Prostate gland (tissue), 2 donors: Measurements from ENCODE around the gene BIRC2. TPM values are rescaled to one million over a fixed set of nuclear protein-coding genes. Genes with fewer than 3 reads are reported as not detected.

Experiments
- DNase-seq: peaks from one replicate; pipeline ENCODE4 v3.0.0-alpha.2; 2019; ENCODE audit warnings: low spot score
- H3K27ac ChIP-seq, 2 donors: fragments of 200-600 bp; sonication (generic); 2 replicates each; pipeline ENCODE4 v1.5.1; 2017 to 2019
- H3K27me3 ChIP-seq: fragments of 200-600 bp; sonication (generic); replicated peaks from 2 replicates; pipeline ENCODE4 v1.5.1; 2019; ENCODE audit not compliant: insufficient read depth
- H3K36me3 ChIP-seq, 2 donors: fragments of 200-600 bp; sonication (generic); 1 replicate in 1 of 2; 2 replicates in 1 of 2; pipeline versions ENCODE4 v1.5.1 to v1.8.1; 2017 to 2019
- H3K4me1 ChIP-seq: fragments of 200-600 bp; sonication (generic); replicated peaks from 2 replicates; pipeline ENCODE4 v1.5.1; 2019
- H3K4me3 ChIP-seq, 2 donors: fragments of 200-600 bp; sonication (generic); 2 replicates each; pipeline ENCODE4 v1.5.1; 2017 to 2019
- H3K9me3 ChIP-seq: fragments of 200-600 bp; sonication (generic); 2 replicates; pipeline ENCODE4 v1.5.1; 2017
- POLR2A ChIP-seq: fragments of 450-650 bp; IDR thresholded peaks from one replicate; pipeline ENCODE4 v1.6.1; 2016; ENCODE audit warnings: antibody characterized with exemption, mild to moderate bottlenecking
- POLR2AphosphoS5 ChIP-seq: sonication (generic); formaldehyde crosslinking; IDR thresholded peaks from one replicate; pipeline ENCODE4 v1.6.1; 2017; ENCODE audit warnings: antibody characterized with exemption
- WGBS: methylation state at CpG from one replicate; pipeline ENCODE4 v1.1.5; 2018; 5-methylcytosine and 5-hydroxymethylcytosine counted together
- intact Hi-C: fragments of 100-400 bp; cut with DNase I; formaldehyde crosslinking; loops from one replicate; pipeline ENCODE4 v1.14.2; 2022
- total RNA-seq, 2 donors: library from RNA; depleted of rRNA; stranded (reverse); fragments of >200 nt; gene quantifications; one replicate each; pipeline ENCODE4 v1.1.0, GENCODE V29; 2016
- TF ChIP-seq, protein P1 (sequence below), 4 experiments: fragments of 200-600 bp in 2 of 4; fragments of 450-650 bp in 2 of 4; sonication (generic) in 2 of 4; IDR thresholded peaks; 1 replicate in 3 of 4; 2 replicates in 1 of 4; pipeline ENCODE4 v1.5.1; 2016 to 2019; ENCODE audit warnings: antibody characterized with exemption in 4 of 4, mild to moderate bottlenecking in 2 of 4, moderate library complexity in 2 of 4

The BIRC2 gene
- total RNA-seq, 2 donors from 2014 or later, result 48.7 to 54.5 TPM

DNA sequence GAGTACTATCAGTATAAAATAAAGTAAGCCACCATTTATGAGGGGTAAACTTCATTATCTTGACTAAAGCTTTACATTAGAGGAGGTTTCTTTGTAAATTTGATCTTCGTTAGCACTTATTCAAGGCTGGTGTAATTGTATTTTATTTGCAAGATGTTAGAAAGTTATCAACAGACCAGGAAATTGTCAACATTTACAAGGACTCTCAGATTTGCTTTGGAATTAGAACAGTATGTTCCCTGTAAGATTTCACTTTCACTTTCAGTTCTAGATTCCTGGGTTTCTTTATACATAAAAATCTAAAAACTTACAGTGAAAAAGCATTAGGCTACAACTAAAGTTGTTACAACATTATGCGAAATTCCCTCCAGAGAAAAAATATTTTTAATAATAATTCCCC, 34.3 kb upstream of the BIRC2 start:
- TF ChIP-seq POLR2AphosphoS5, result peak; percentile 77
- TF ChIP-seq, protein P1, sequence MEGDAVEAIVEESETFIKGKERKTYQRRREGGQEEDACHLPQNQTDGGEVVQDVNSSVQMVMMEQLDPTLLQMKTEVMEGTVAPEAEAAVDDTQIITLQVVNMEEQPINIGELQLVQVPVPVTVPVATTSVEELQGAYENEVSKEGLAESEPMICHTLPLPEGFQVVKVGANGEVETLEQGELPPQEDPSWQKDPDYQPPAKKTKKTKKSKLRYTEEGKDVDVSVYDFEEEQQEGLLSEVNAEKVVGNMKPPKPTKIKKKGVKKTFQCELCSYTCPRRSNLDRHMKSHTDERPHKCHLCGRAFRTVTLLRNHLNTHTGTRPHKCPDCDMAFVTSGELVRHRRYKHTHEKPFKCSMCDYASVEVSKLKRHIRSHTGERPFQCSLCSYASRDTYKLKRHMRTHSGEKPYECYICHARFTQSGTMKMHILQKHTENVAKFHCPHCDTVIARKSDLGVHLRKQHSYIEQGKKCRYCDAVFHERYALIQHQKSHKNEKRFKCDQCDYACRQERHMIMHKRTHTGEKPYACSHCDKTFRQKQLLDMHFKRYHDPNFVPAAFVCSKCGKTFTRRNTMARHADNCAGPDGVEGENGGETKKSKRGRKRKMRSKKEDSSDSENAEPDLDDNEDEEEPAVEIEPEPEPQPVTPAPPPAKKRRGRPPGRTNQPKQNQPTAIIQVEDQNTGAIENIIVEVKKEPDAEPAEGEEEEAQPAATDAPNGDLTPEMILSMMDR (IDR thresholded peaks at IDR 0.05), result no peak
- intact Hi-C loops, result no loop called here
- Histone ChIP-seq H3K27ac (peak overlapping the region; percentile 70 to 75), H3K27me3 (no peaks in the 10 kb centered on the region), H3K36me3 (no peaks in the 10 kb centered on the region), H3K4me3 (no peak overlapping the region), H3K4me1 (no peaks in the 10 kb centered on the region), H3K9me3 (no peaks in the 10 kb centered on the region)
- WGBS, result 27% methylated on average over 2 of the region's 2 CpGs
- DNase-seq, result no peak

DNA sequence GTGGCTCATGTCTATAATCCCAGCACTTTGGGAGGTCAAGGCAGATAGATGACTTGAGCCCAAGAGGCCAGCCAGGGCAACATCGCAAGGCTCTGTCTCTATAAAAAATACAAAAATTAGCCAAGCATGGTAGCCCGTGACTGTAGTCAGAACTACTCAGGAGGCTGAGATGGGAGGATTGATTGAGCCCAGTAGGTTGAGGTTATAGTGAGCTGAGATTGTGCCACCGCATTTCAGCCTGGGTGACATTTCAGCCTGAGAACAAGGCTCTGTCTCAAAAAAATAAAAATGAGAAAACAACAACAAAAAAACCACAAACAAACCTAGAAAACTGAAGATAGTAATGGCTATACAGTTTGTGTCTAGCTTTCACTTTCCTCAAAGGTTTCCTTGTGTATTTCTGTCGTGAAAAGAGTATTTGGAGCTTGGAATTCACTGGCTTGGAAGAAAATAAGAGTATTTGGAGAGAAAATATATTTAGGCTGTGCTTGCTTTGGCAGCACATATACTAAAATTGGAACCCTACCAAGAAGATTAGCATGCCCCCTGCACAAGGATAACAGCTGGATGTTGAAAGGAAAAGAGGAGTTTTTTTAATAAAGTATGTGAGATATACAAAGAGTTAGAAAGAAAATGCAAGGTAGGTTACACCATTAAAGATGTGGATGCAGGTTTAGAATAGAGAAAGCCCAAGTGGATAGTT, 33.6 kb upstream of the BIRC2 start:
- Histone ChIP-seq H3K36me3 (no peaks in the 10 kb centered on the region), H3K4me1 (no peaks in the 10 kb centered on the region), H3K9me3 (no peaks in the 10 kb centered on the region), H3K27me3 (no peaks in the 10 kb centered on the region), H3K27ac (peak overlapping the region; percentile 70 to 75), H3K4me3 (no peak overlapping the region)
- no peak for DNase-seq
- TF ChIP-seq POLR2AphosphoS5, result no peak
- WGBS, result 65% methylated on average over 4 of the region's 4 CpGs
- intact Hi-C loops, result no loop called here

DNA sequence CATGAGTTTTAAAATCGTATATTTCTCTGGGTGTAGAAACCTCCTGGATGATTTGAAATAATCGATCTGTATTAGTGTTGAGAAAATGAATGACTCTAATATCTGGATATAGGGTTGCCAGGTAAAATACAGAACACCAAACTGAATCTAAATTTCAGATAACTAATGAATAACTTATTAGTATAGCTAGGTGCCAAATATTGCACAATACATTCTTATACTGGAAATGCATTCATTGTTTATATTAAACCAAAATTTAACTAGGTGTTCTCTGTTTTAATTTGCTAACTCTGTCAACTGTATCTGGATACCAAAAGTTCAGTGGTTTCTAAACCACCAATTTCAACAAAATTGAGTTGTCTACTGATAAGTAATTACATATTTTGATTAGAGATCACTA, 32.2 kb upstream of the BIRC2 start:
- Histone ChIP-seq H3K4me3 (no peak overlapping the region), H3K4me1 (no peaks in the 10 kb centered on the region), H3K27ac (no peak overlapping the region), H3K36me3 (no peaks in the 10 kb centered on the region), H3K27me3 (no peaks in the 10 kb centered on the region), H3K9me3 (no peaks in the 10 kb centered on the region)
- DNase-seq, result no peak
- TF ChIP-seq POLR2A, result no peak
- no peak for TF ChIP-seq POLR2AphosphoS5
- TF ChIP-seq, protein P1 (IDR thresholded peaks at IDR 0.05), result no peak
- WGBS, result 66% methylated on average over 2 of the region's 2 CpGs
- intact Hi-C loops, result no loop called here

GRCh38 chr11:102316346-102316904, 30.6 kb upstream of the BIRC2 start:
- Histone ChIP-seq H3K27me3 (no peaks in the 10 kb centered on the region), H3K4me3 (no peak overlapping the region), H3K36me3 (no peaks in the 10 kb centered on the region), H3K4me1 (no peaks in the 10 kb centered on the region), H3K9me3 (no peaks in the 10 kb centered on the region), H3K27ac (peak overlapping the region in 1 of 2 donors; percentile 51)
- intact Hi-C loops, result loop anchor here (2.0 kb wide), 2 partner anchors 28 to 30 kb away; partner anchors contain the start of gene BIRC2
- 37% methylated on average over 4 of the region's 4 CpGs for WGBS
- no peak for DNase-seq
- TF ChIP-seq POLR2AphosphoS5, result no peak
- no peak for TF ChIP-seq POLR2A
- TF ChIP-seq, protein P1 (IDR thresholded peaks at IDR 0.05), result no peak

DNA sequence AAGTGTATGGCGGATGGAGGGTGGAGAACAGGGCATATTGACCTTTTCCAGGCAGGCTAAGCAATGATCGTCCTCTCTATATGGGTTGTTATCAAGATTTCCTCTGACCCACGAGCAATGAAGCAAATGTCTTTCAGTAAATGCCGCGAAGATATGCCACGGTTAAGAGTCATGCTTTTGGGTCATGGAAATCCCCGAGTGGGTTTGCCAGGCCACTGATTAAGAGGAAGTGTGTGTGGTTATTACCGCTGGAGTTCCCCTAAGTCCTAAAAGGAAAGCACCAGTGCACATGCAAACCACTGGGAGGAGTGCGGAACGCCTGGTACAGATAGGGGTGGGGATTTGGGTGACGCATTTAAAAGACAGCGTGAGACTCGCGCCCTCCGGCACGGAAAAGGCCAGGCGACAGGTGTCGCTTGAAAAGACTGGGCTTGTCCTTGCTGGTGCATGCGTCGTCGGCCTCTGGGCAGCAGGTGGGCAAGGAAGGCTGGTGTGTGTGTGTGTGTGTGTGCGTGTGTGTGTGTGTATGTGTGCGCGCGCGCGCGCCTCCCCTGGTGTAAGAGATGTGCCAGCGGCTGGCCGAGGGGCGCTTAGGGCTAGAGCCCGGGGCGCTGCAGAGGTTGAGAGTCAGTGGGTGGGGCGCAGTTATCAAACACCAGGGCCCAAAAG, 29.8 kb upstream of the BIRC2 start, which contains the start of gene BIRC3:
TSS of gene BIRC3 (plus strand) at position 386 of the 669 bp plus-strand sequence. CDS start 7,026 bp downstream, outside the sequence.
- TF ChIP-seq POLR2AphosphoS5 (peak; percentile 93), POLR2A (peak; percentile 63)
- TF ChIP-seq, protein P1 (IDR thresholded peaks at IDR 0.05), result peak in 2 of 4 experiments; percentile 49 to 60
- Histone ChIP-seq H3K27me3 (no peaks in the 10 kb centered on the region), H3K4me3 (peak within 1 kb of the TSS; percentile 40 to 45), H3K27ac (peak within 1 kb of the TSS; percentile 65 to 74), H3K4me1 (no peaks in the 10 kb centered on the region), H3K36me3 (no peaks in the 10 kb centered on the region), H3K9me3 (no peaks in the 10 kb centered on the region)
- peak; percentile 87 for DNase-seq
- 1% methylated on average over 34 of the region's 34 CpGs for WGBS
- intact Hi-C loops, result loop anchor here (2.0 kb wide), 2 partner anchors 28 to 30 kb away; partner anchors contain the start of gene BIRC2
